Measurements from ENCODE around the gene ENG.

The ENG gene

DNA sequence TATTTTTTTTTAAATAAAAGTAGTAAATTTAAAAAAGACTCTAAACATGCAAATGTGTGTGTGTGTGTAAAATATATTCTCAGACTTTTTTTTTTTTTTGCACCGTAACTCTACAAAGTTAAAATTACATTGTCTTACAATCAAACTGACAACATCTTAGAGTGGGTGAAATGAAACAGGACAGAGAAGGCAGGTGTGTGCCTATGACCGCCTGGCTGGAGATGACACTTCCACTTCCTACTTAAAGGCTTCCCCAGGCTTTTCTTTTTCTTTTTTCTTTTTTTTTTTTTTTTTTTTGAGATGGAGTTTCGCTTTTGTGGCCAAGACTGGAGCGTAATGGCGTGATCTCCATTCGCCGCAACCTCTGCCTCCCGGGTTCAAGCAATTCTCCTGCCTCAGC is 25.7 kb upstream of the ENG start (continued):
- TF ChIP-seq, protein P1, sequence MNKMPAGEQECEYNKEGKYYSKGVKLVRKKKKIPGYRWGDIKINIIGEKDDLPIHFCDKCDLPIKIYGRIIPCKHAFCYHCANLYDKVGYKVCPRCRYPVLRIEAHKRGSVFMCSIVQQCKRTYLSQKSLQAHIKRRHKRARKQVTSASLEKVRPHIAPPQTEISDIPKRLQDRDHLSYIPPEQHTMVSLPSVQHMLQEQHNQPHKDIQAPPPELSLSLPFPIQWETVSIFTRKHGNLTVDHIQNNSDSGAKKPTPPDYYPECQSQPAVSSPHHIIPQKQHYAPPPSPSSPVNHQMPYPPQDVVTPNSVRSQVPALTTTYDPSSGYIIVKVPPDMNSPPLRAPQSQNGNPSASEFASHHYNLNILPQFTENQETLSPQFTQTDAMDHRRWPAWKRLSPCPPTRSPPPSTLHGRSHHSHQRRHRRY (tag by site-specific recombination; IDR thresholded peaks at IDR 0.05) = no peak
- TF ChIP-seq ZNF521 (tag by site-specific recombination; IDR thresholded peaks at IDR 0.05) = no peak
- no peak for TF ChIP-seq ZBTB48 (tag by site-specific recombination; IDR thresholded peaks at IDR 0.05)
- TF ChIP-seq, protein P2, sequence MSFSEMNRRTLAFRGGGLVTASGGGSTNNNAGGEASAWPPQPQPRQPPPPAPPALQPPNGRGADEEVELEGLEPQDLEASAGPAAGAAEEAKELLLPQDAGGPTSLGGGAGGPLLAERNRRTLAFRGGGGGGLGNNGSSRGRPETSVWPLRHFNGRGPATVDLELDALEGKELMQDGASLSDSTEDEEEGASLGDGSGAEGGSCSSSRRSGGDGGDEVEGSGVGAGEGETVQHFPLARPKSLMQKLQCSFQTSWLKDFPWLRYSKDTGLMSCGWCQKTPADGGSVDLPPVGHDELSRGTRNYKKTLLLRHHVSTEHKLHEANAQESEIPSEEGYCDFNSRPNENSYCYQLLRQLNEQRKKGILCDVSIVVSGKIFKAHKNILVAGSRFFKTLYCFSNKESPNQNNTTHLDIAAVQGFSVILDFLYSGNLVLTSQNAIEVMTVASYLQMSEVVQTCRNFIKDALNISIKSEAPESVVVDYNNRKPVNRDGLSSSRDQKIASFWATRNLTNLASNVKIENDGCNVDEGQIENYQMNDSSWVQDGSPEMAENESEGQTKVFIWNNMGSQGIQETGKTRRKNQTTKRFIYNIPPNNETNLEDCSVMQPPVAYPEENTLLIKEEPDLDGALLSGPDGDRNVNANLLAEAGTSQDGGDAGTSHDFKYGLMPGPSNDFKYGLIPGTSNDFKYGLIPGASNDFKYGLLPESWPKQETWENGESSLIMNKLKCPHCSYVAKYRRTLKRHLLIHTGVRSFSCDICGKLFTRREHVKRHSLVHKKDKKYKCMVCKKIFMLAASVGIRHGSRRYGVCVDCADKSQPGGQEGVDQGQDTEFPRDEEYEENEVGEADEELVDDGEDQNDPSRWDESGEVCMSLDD (tag by site-specific recombination; IDR thresholded peaks at IDR 0.05) = no peak
- TF ChIP-seq ZNF223 (tag by site-specific recombination; IDR thresholded peaks at IDR 0.05) = no peak
- no peak for TF ChIP-seq ZNF37A (tag by site-specific recombination; IDR thresholded peaks at IDR 0.05)
- TF ChIP-seq ZNF76 (tag by site-specific recombination; IDR thresholded peaks at IDR 0.05; ENCODE audit: borderline replicate concordance, low read depth) = no peak
- TF ChIP-seq, protein P3, sequence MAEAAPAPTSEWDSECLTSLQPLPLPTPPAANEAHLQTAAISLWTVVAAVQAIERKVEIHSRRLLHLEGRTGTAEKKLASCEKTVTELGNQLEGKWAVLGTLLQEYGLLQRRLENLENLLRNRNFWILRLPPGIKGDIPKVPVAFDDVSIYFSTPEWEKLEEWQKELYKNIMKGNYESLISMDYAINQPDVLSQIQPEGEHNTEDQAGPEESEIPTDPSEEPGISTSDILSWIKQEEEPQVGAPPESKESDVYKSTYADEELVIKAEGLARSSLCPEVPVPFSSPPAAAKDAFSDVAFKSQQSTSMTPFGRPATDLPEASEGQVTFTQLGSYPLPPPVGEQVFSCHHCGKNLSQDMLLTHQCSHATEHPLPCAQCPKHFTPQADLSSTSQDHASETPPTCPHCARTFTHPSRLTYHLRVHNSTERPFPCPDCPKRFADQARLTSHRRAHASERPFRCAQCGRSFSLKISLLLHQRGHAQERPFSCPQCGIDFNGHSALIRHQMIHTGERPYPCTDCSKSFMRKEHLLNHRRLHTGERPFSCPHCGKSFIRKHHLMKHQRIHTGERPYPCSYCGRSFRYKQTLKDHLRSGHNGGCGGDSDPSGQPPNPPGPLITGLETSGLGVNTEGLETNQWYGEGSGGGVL (tag by site-specific recombination; IDR thresholded peaks at IDR 0.05) = no peak
- TF ChIP-seq OSR2 (tag by site-specific recombination; IDR thresholded peaks at IDR 0.05) = no peak
- TF ChIP-seq, protein P4, sequence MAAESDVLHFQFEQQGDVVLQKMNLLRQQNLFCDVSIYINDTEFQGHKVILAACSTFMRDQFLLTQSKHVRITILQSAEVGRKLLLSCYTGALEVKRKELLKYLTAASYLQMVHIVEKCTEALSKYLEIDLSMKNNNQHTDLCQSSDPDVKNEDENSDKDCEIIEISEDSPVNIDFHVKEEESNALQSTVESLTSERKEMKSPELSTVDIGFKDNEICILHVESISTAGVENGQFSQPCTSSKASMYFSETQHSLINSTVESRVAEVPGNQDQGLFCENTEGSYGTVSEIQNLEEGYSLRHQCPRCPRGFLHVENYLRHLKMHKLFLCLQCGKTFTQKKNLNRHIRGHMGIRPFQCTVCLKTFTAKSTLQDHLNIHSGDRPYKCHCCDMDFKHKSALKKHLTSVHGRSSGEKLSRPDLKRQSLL (tag by site-specific recombination; IDR thresholded peaks at IDR 0.05) = no peak
- no peak for TF ChIP-seq KLF16 (tag by site-specific recombination; IDR thresholded peaks at IDR 0.05)

DNA sequence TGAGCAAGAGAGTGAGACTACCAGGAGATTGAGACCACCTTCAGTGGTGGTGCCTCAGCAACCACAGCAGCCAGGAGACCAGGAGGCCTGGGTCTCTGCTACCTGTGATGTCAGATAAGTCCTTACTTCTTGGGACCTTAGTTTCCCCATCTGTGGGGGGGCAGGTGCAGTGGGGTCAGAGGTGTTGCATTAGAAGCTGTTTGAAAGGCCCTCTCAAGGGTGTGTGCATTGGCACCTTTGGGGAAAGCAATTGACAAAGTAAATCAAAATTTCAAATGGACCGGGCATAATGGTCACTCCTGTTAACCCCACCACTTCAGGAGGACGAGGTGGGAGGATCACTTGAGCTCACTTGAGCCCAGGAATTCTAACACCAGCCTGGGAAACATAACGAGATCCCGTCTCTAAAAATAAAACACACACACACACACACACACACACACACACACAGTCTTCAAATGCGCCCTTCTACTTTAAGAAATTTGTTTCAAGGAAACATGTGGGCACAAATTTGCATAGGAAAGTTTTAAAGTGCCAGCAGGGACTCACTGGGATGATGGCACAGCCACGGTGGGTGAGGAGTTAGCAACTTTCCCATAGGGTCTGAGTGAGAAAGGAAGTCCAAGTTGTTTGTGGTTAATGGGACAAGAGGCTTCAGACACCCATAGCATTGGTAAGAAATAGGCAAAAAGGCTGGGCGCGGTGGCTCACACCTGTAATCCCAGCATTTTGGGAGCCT is 24.4 kb upstream of the ENG start:
- no peak overlapping the region for H3K27ac ChIP-seq (ENCODE audit: extremely low read depth, low read depth, low read length)
- CTCF ChIA-PET = interaction anchor here (0.6 to 2.5 kb wide), 4 partner anchors 42 to 375 kb away, joined by 3 to 7 read pairs (median 3); partner anchors contain the start of gene TOR2A
- H3K9me3 ChIP-seq (ENCODE audit: control insufficient read depth, insufficient read depth, low read depth, low read length) = no peaks in the 10 kb centered on the region
- H3K36me3 ChIP-seq (ENCODE audit: control insufficient read depth in 2 of 2, insufficient read depth in 1 of 2, low read length in 2 of 2) = peaks cover 0 to 4% of the 10 kb centered on the region in 2 experiments; a peak in 2 of 3 replicates
- no peak overlapping the region for H3K4me3 ChIP-seq (ENCODE audit: low read depth, low read length)
- POLR2A ChIA-PET = interaction anchor here (0.6 to 0.8 kb wide), 4 partner anchors 78 to 319 kb away, joined by 3 to 15 read pairs (median 5); partner anchors contain the start of gene CDK9
- TF ChIP-seq ZNF394 (tag by site-specific recombination; IDR thresholded peaks at IDR 0.05; ENCODE audit: borderline replicate concordance) (no peak), KLF1 (tag by site-specific recombination; IDR thresholded peaks at IDR 0.05) (no peak), KLF10 (tag by site-specific recombination; IDR thresholded peaks at IDR 0.05) (no peak), SETDB1 (IDR thresholded peaks at IDR 0.05; ENCODE audit: insufficient read length, low read length) (no peak), ZNF521 (tag by site-specific recombination; IDR thresholded peaks at IDR 0.05) (no peak), SP7 (tag by site-specific recombination; IDR thresholded peaks at IDR 0.05) (no peak), GLI2 (tag by site-specific recombination; IDR thresholded peaks at IDR 0.05; ENCODE audit: borderline replicate concordance, low read depth) (no peak), ZNF571 (tag by site-specific recombination; IDR thresholded peaks at IDR 0.05) (no peak), GLI4 (tag by site-specific recombination; IDR thresholded peaks at IDR 0.05) (no peak), ZNF548 (tag by site-specific recombination; IDR thresholded peaks at IDR 0.05) (no peak), TCF7L2 (IDR thresholded peaks at IDR 0.05; ENCODE audit: borderline replicate concordance, low read depth, low read length) (no peak), ZXDB (tag by site-specific recombination; IDR thresholded peaks at IDR 0.05) (no peak), REPIN1 (tag by site-specific recombination; IDR thresholded peaks at IDR 0.05; ENCODE audit: low read depth) (no peak)
- TF ChIP-seq, protein P5, sequence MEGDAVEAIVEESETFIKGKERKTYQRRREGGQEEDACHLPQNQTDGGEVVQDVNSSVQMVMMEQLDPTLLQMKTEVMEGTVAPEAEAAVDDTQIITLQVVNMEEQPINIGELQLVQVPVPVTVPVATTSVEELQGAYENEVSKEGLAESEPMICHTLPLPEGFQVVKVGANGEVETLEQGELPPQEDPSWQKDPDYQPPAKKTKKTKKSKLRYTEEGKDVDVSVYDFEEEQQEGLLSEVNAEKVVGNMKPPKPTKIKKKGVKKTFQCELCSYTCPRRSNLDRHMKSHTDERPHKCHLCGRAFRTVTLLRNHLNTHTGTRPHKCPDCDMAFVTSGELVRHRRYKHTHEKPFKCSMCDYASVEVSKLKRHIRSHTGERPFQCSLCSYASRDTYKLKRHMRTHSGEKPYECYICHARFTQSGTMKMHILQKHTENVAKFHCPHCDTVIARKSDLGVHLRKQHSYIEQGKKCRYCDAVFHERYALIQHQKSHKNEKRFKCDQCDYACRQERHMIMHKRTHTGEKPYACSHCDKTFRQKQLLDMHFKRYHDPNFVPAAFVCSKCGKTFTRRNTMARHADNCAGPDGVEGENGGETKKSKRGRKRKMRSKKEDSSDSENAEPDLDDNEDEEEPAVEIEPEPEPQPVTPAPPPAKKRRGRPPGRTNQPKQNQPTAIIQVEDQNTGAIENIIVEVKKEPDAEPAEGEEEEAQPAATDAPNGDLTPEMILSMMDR (tag by site-specific recombination; IDR thresholded peaks at IDR 0.05) = no peak
- TF ChIP-seq, protein P6, sequence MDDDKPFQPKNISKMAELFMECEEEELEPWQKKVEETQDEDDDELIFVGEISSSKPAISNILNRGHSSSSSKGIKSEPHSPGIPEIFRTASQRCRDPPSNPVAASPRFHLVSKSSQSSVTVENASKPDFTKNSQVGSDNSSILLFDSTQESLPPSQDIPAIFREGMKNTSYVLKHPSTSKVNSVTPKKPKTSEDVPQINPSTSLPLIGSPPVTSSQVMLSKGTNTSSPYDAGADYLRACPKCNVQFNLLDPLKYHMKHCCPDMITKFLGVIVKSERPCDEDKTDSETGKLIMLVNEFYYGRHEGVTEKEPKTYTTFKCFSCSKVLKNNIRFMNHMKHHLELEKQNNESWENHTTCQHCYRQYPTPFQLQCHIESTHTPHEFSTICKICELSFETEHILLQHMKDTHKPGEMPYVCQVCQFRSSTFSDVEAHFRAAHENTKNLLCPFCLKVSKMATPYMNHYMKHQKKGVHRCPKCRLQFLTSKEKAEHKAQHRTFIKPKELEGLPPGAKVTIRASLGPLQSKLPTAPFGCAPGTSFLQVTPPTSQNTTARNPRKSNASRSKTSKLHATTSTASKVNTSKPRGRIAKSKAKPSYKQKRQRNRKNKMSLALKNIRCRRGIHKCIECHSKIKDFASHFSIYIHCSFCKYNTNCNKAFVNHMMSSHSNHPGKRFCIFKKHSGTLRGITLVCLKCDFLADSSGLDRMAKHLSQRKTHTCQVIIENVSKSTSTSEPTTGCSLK (tag by site-specific recombination; IDR thresholded peaks at IDR 0.05) = no peak
- H3K4me1 ChIP-seq (ENCODE audit: control insufficient read depth, insufficient read depth, low read length) = no peaks in the 10 kb centered on the region; the same call in 1 of the 2 replicates

Data from HEK293 (cell line).